K562 (cell line): ENCODE data around the gene C2orf92. TPM values are rescaled to one million over a fixed set of nuclear protein-coding genes. Genes with fewer than 3 reads are reported as not detected.

Experiments used
- ATAC-seq: fragments of 200-7000 bp; cut with Tn5 transposase; 3 replicates; pipeline ENCODE4 v1.9.1; 2020; ENCODE audit warnings: moderate library complexity
- BruUV-seq: library from RNA; stranded (reverse); fragments of 400-500 nt; replicated peaks from 2 replicates; lab custom pipeline; 2021; lab: Mats Ljungman, UMichigan
- CTCF ChIA-PET: fragments of 300-600 bp; formaldehyde crosslinking; extraction: SDS; loops from one replicate; lab custom pipeline; 2021; ENCODE audit warnings: low intra/inter-chr PET ratio; lab: Yijun Ruan, JAX
- POLR2A ChIA-PET: fragments of 300-600, 350-650 bp; sonication (Branson Sonifier 250); formaldehyde crosslinking; extraction: SDS; loops from one replicate; lab custom pipeline; 2021; ENCODE audit warnings: antibody characterized with exemption, inconsistent platforms; lab: Yijun Ruan, JAX
- DNase-seq, 4 experiments: peaks; one replicate each; pipeline versions ENCODE4 v3.0.0 to v3.0.0-alpha.2; 2011 to 2018; ENCODE audit warnings: low spot score in 3 of 4, mixed read lengths in 3 of 4; ENCODE audit errors: extremely low read depth in 1 of 4
- FAIRE-seq: peaks from 2 replicates; lab custom pipeline; 2011; peaks lifted over from hg19 to GRCh38; lab: Jason Lieb, UNC
- H2AFZ ChIP-seq: 2 replicates; pipeline ENCODE4 v1.6.0; 2011; ENCODE audit warnings: low read depth, low read length, control low read depth, inconsistent platforms
- H3K27ac ChIP-seq: fragments of 200-600 bp; 3 replicates; pipeline ENCODE4 v1.8.0; 2011; ENCODE audit warnings: low read depth, mild to moderate bottlenecking, control low read depth, inconsistent platforms, low read length, moderate library complexity, mixed read lengths; ENCODE audit errors: extremely low read depth
- H3K27me3 ChIP-seq, 2 experiments: fragments of 300-600 bp in 1 of 2; 2 replicates in 1 of 2; 3 replicates in 1 of 2; pipeline versions ENCODE4 v1.6.0 to v1.8.0; 2011; ENCODE audit warnings: inconsistent platforms in 2 of 2, low read length in 2 of 2, mild to moderate bottlenecking in 1 of 2, mixed read lengths in 1 of 2, moderate library complexity in 1 of 2; ENCODE audit not compliant: control insufficient read depth in 2 of 2, insufficient read depth in 2 of 2
- H3K36me3 ChIP-seq: fragments of 300-600 bp; 3 replicates; pipeline ENCODE4 v1.8.0; 2011; ENCODE audit warnings: mild to moderate bottlenecking, low read length, inconsistent platforms; ENCODE audit not compliant: control insufficient read depth, insufficient read depth
- H3K4me1 ChIP-seq, 2 experiments: fragments of 200-600 bp in 1 of 2; replicated peaks in 1 of 2; 2 replicates in 1 of 2; 3 replicates in 1 of 2; pipeline versions ENCODE4 v1.5.1 to v1.8.0; 2011; ENCODE audit warnings: inconsistent platforms in 2 of 2, low read length in 2 of 2, mild to moderate bottlenecking in 1 of 2, mixed read lengths in 1 of 2, moderate library complexity in 1 of 2; ENCODE audit not compliant: control insufficient read depth in 2 of 2, insufficient read depth in 2 of 2
- H3K4me2 ChIP-seq: 2 replicates; pipeline ENCODE4 v1.6.1; 2011; ENCODE audit warnings: low read length, control low read depth, inconsistent platforms, mixed read lengths; ENCODE audit not compliant: insufficient read depth
- H3K4me3 ChIP-seq: fragments of 200-600 bp; sonication (generic), shearing (Covaris generic); 2 replicates; pipeline ENCODE4 v1.5.1; 2016; ENCODE audit warnings: control low read depth, inconsistent platforms
- H3K79me2 ChIP-seq: fragments of 200-600 bp; 3 replicates; pipeline ENCODE4 v1.8.0; 2011; ENCODE audit warnings: low read length, inconsistent platforms; ENCODE audit not compliant: control insufficient read depth, insufficient read depth
- H3K9ac ChIP-seq, 2 experiments: 2 replicates each; pipeline versions ENCODE4 v1.6.0 to v1.6.1; 2011; ENCODE audit warnings: low read depth in 2 of 2, low read length in 2 of 2, control low read depth in 1 of 2, inconsistent platforms in 1 of 2, mild to moderate bottlenecking in 1 of 2, mixed read lengths in 1 of 2; ENCODE audit not compliant: insufficient read depth in 1 of 2
- H3K9me1 ChIP-seq: one replicate; pipeline ENCODE4 v1.6.0; 2011; ENCODE audit warnings: inconsistent platforms, mild to moderate bottlenecking, low read length, moderate library complexity; ENCODE audit not compliant: control insufficient read depth, insufficient read depth
- H3K9me3 ChIP-seq: replicated peaks from 2 replicates; pipeline ENCODE4 v1.5.1; 2011; ENCODE audit warnings: low read depth, low read length, inconsistent platforms; ENCODE audit not compliant: control insufficient read depth, insufficient read depth
- H4K20me1 ChIP-seq: replicated peaks from 2 replicates; pipeline ENCODE4 v1.6.1; 2011; ENCODE audit warnings: low read length, inconsistent platforms, mixed read lengths; ENCODE audit not compliant: control insufficient read depth, insufficient read depth
- ARID3B ChIP-seq: fragments of 250-450 bp; sonication (Bioruptor Pico); IDR thresholded peaks from 2 replicates; pipeline ENCODE4 v1.4.0; 2020; ENCODE audit warnings: borderline replicate concordance
- NRF1 ChIP-seq, 2 experiments: fragments of 450-650 bp; IDR thresholded peaks in 1 of 2; conservative IDR thresholded peaks in 1 of 2; 2 replicates each; pipeline ENCODE4 v1.6.1; 2014; ENCODE audit warnings: mild to moderate bottlenecking in 2 of 2
- YY1 ChIP-seq, 3 experiments: IDR thresholded peaks; 2 replicates each; pipeline ENCODE4 v1.6.1; 2011; ENCODE audit warnings: low read length in 2 of 3, mild to moderate bottlenecking in 2 of 3, moderate library complexity in 2 of 3, borderline replicate concordance in 1 of 3, control low read depth in 1 of 3, low read depth in 1 of 3; ENCODE audit not compliant: insufficient read depth in 3 of 3, insufficient replicate concordance in 2 of 3, control insufficient read depth in 1 of 3, insufficient read length in 1 of 3; ENCODE audit errors: extremely low read depth in 1 of 3
- ZBTB33 ChIP-seq: sonication (generic); formaldehyde crosslinking; IDR thresholded peaks from 2 replicates; pipeline ENCODE4 v1.8.1; 2023; ENCODE audit warnings: mild to moderate bottlenecking, missing genetic modification reagents
- ZNF143 ChIP-seq: sonication (generic); formaldehyde crosslinking; IDR thresholded peaks from 2 replicates; pipeline ENCODE4 v1.9.0; 2022; ENCODE audit warnings: mild to moderate bottlenecking, missing genetic modification reagents
- whole genome bisulfite sequencing: fragments of 100-300 bp; shearing (Covaris generic); methylation state at CpG from one replicate; pipeline ENCODE4 v1.1.6; 2016; ENCODE audit warnings: low coverage, mixed read lengths; ENCODE audit not compliant: insufficient coverage; ENCODE audit errors: missing lambda C conversion rate; 5-methylcytosine and 5-hydroxymethylcytosine counted together
- in situ Hi-C: fragments of 300-500 bp; cut with MboI; formaldehyde crosslinking; loops from 4 replicates; pipeline ENCODE4 v1.15.0; 2018; ENCODE audit warnings: inconsistent platforms, mixed read lengths
- intact Hi-C: fragments of 100-400 bp; cut with micrococcal nuclease; formaldehyde crosslinking; loops from 2 replicates; pipeline ENCODE4 v1.14.2; 2022
- polyA plus RNA-seq, 8 experiments: library from polyadenylated mRNA; depleted of rRNA in 4 of 8; stranded (reverse) in 5 of 8; unstranded in 3 of 8; fragments of >200 nt; fragmentation: Nextera tagmentation in 2 of 8; fragmentation: Illumina TruSeq in 1 of 8; extraction: Ambion mirVana in 2 of 8; extraction: Trizol in 1 of 8; gene quantifications; 2 replicates each; pipeline versions ENCODE4 v1.2.1 to v1.2.3, GENCODE V29; 2011 to 2014; ENCODE audit warnings: inconsistent platforms in 1 of 8, missing spikeins in 1 of 8
- total RNA-seq, 7 experiments: library from RNA; depleted of rRNA in 6 of 7; stranded (reverse); fragments of >200 nt in 6 of 7; fragmentation: Illumina TruSeq in 2 of 7; extraction: Trizol in 2 of 7; gene quantifications; 2 replicates each; pipeline versions ENCODE4 v1.2.1 to v1.2.3, GENCODE V29; 2011 to 2021; ENCODE audit warnings: low replicate concordance in 1 of 7

C2orf92 gene
- total and polyA plus RNA-seq, 9 of the 15 experiments (the other 6 are each of a cell fraction or from before 2014, with no cell fraction given): 0.65 to 6.8 (median 3.6) TPM

- in situ Hi-C loops: no loop called here
- no peaks in the 10 kb centered on the region for H3K9me3 ChIP-seq
- FAIRE-seq (no peak), DNase-seq (no peak), ATAC-seq (no peak)
- CTCF ChIA-PET: no interaction called here
- no peaks in the 10 kb centered on the region for H3K9me1 ChIP-seq
- H3K36me3 ChIP-seq: no peaks in the 10 kb centered on the region
- no peak overlapping the region for H3K4me2 ChIP-seq
- H2AFZ ChIP-seq: no peak overlapping the region
- no peak overlapping the region for H3K9ac ChIP-seq
- 37% methylated on average over 44 of the region's 44 CpGs for WGBS
- intact Hi-C loops: no loop called here
- BruUV-seq: no TSS peak
- peaks cover 0 to 24% of the 10 kb centered on the region in 2 experiments; a peak in 2 of 5 replicates for H3K4me1 ChIP-seq
- no peak overlapping the region for H3K27ac ChIP-seq
- no peak overlapping the region for H3K4me3 ChIP-seq
- no peaks in the 10 kb centered on the region for H3K79me2 ChIP-seq
- no peaks in the 10 kb centered on the region for H4K20me1 ChIP-seq
- peaks cover 11 to 77% of the 10 kb centered on the region in 2 experiments; a peak in 3 of 5 replicates for H3K27me3 ChIP-seq
- POLR2A ChIA-PET: interaction anchor here (0.9 kb wide), 1 partner anchor 8 kb away, joined by 4 read pairs; no protein-coding TSS in a partner anchor
- TF ChIP-seq YY1 (IDR thresholded peaks at IDR 0.05; ENCODE audit: borderline replicate concordance in 1 of 3, control insufficient read depth in 1 of 3, extremely low read depth in 1 of 3, insufficient read depth in 3 of 3, insufficient read length in 1 of 3, insufficient replicate concordance in 2 of 3, low read depth in 1 of 3, low read length in 2 of 3) (peak in 1 of 3 experiments; percentile 24), NRF1 (conservative IDR thresholded peaks at IDR 0.05 in 1 of 2, IDR thresholded peaks at IDR 0.05 in 1 of 2) (peak; percentile 35 to 40; a peak in 3 of 4 replicates), ZBTB33 (CRISPR knock-in tag) (peak; percentile 62), ARID3B (no peak), ZNF143 (CRISPR knock-in tag) (no peak)
Observed at GRCh38 chr2:97734061-97735051, 64.8 kb downstream of the C2orf92 start.
